ENCODE data around the gene RS1. TPM values are rescaled to one million over a fixed set of nuclear protein-coding genes. Genes with fewer than 3 reads are reported as not detected.

Gene RS1
- polyA plus RNA-seq, 1 donor = 0.03 TPM

- peaks cover 15% of the 10 kb centered on the region for H3K4me1 ChIP-seq (ENCODE audit: control insufficient read depth, insufficient read depth, low read length)
- peaks cover 4% of the 10 kb centered on the region for H3K36me3 ChIP-seq (ENCODE audit: control insufficient read depth, insufficient read depth, low read length)
- no peak for DNase-seq
- H3K27ac ChIP-seq (ENCODE audit: low read length) = no peak overlapping the region
- WGBS (ENCODE audit: insufficient coverage, low lambda C conversion rate) = 100% methylated on average over 1 of the region's 3 CpGs
- no peaks in the 10 kb centered on the region for H3K27me3 ChIP-seq (ENCODE audit: control insufficient read depth, insufficient read depth, low read length)
- H3K4me3 ChIP-seq (ENCODE audit: low read length) = no peak overlapping the region
- H3K9me3 ChIP-seq (ENCODE audit: control insufficient read depth, low read depth, low read length) = no peaks in the 10 kb centered on the region
These were observed 57.8 kb downstream of the RS1 start for GRCh38 chrX:18613930-18614639.

- no peaks in the 10 kb centered on the region for H3K4me1 ChIP-seq (ENCODE audit: control insufficient read depth, insufficient read depth, low read length)
- H3K36me3 ChIP-seq (ENCODE audit: control insufficient read depth, insufficient read depth, low read length) = peaks cover 10% of the 10 kb centered on the region
- H3K27ac ChIP-seq (ENCODE audit: low read length) = no peak overlapping the region
- no peak overlapping the region for H3K4me3 ChIP-seq (ENCODE audit: low read length)
- DNase-seq = no peak
- WGBS (ENCODE audit: insufficient coverage, low lambda C conversion rate) = no CpG with 5 or more reads among the region's 4 CpGs
- no peaks in the 10 kb centered on the region for H3K9me3 ChIP-seq (ENCODE audit: control insufficient read depth, low read depth, low read length)
- H3K27me3 ChIP-seq (ENCODE audit: control insufficient read depth, insufficient read depth, low read length) = no peaks in the 10 kb centered on the region
These were observed 63.9 kb downstream of the RS1 start for GRCh38 chrX:18607966-18608365.

- no peaks in the 10 kb centered on the region for H3K27me3 ChIP-seq (ENCODE audit: control insufficient read depth, insufficient read depth, low read length)
- WGBS (ENCODE audit: insufficient coverage, low lambda C conversion rate) = no CpG with 5 or more reads among the region's 2 CpGs
- H3K9me3 ChIP-seq (ENCODE audit: control insufficient read depth, low read depth, low read length) = no peaks in the 10 kb centered on the region
- no peaks in the 10 kb centered on the region for H3K4me1 ChIP-seq (ENCODE audit: control insufficient read depth, insufficient read depth, low read length)
- peaks cover 3% of the 10 kb centered on the region for H3K36me3 ChIP-seq (ENCODE audit: control insufficient read depth, insufficient read depth, low read length)
- no peak overlapping the region for H3K27ac ChIP-seq (ENCODE audit: low read length)
- no peak overlapping the region for H3K4me3 ChIP-seq (ENCODE audit: low read length)
- DNase-seq = no peak
These were observed 73.5 kb downstream of the RS1 start for GRCh38 chrX:18598413-18598812.

DNA sequence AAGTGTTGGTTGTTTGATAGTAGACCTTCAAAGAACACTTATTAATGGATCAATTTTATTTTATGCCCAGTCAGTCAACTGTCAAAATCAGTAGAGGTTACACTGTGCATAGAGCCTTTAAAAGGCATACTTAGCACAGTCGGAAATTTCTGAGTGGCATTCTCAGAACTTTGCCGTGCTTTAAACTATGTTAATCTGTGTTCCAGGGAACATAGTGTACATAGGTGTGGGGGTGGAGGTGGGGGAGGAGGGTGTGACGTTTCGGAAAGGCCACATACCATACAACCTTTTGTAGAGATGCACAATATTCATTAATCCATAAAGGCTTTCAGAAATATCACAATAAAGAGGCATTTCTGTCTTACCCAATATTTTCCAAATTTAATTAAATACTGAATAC is 75.8 kb downstream of the RS1 start:
- no peak for DNase-seq
- H3K27ac ChIP-seq (ENCODE audit: low read length) = no peak overlapping the region

GRCh38 chrX:18594079-18594478 is 77.8 kb downstream of the RS1 start:
- no CpG with 5 or more reads among the region's 2 CpGs for WGBS (ENCODE audit: insufficient coverage, low lambda C conversion rate)

More for the DNA sequence above, 75.8 kb downstream of the RS1 start:
- peaks cover 3% of the 10 kb centered on the region for H3K36me3 ChIP-seq (ENCODE audit: control insufficient read depth, insufficient read depth, low read length)
- no peaks in the 10 kb centered on the region for H3K9me3 ChIP-seq (ENCODE audit: control insufficient read depth, low read depth, low read length)
- no CpG with 5 or more reads among the region's 4 CpGs for WGBS (ENCODE audit: insufficient coverage, low lambda C conversion rate)
- no peaks in the 10 kb centered on the region for H3K4me1 ChIP-seq (ENCODE audit: control insufficient read depth, insufficient read depth, low read length)
- H3K4me3 ChIP-seq (ENCODE audit: low read length) = no peak overlapping the region
- no peaks in the 10 kb centered on the region for H3K27me3 ChIP-seq (ENCODE audit: control insufficient read depth, insufficient read depth, low read length)

DNA sequence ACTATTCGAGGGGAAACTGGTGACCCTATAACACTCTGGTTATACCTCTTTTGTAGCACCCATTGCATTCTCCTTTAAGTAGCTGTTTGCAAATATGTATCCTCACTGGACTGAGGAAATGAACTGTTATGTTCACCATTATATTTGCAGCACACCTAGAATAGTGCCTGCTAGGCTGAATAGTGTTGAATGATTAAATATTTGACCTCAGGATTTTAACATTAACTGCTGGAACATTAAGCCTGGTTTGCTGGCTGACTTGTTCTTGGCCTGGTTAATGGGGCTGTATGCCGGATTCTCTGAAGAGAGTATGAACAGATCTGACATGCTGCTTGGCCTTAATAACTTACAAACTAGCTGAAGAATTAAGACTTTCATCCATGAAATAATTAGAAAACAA is 80.1 kb downstream of the RS1 start:
- H3K36me3 ChIP-seq (ENCODE audit: control insufficient read depth, insufficient read depth, low read length) = no peaks in the 10 kb centered on the region
- no peaks in the 10 kb centered on the region for H3K9me3 ChIP-seq (ENCODE audit: control insufficient read depth, low read depth, low read length)
- no peaks in the 10 kb centered on the region for H3K4me1 ChIP-seq (ENCODE audit: control insufficient read depth, insufficient read depth, low read length)
- no peak for DNase-seq
- no peaks in the 10 kb centered on the region for H3K27me3 ChIP-seq (ENCODE audit: control insufficient read depth, insufficient read depth, low read length)
- no peak overlapping the region for H3K4me3 ChIP-seq (ENCODE audit: low read length)
- no peak overlapping the region for H3K27ac ChIP-seq (ENCODE audit: low read length)
- no CpG with 5 or more reads among the region's 2 CpGs for WGBS (ENCODE audit: insufficient coverage, low lambda C conversion rate)

More at GRCh38 chrX:18594079-18594478, 77.8 kb downstream of the RS1 start:
- Histone ChIP-seq H3K4me3 (ENCODE audit: low read length) (no peak overlapping the region), H3K36me3 (ENCODE audit: control insufficient read depth, insufficient read depth, low read length) (no peaks in the 10 kb centered on the region), H3K4me1 (ENCODE audit: control insufficient read depth, insufficient read depth, low read length) (no peaks in the 10 kb centered on the region), H3K27me3 (ENCODE audit: control insufficient read depth, insufficient read depth, low read length) (no peaks in the 10 kb centered on the region), H3K9me3 (ENCODE audit: control insufficient read depth, low read depth, low read length) (no peaks in the 10 kb centered on the region), H3K27ac (ENCODE audit: low read length) (no peak overlapping the region)
- DNase-seq = no peak

Other genes with a start within 250 kb of the RS1 start
- 5.0 TPM for gene CDKL5, start 246.5 kb downstream of the RS1 start, polyA plus RNA-seq
- 1.7 TPM for gene PPEF1, start 35.5 kb upstream of the RS1 start, polyA plus RNA-seq

Data from large intestine (tissue), 3 donors.